Left renal cortex interstitium (tissue), 4 donors: Measurements from ENCODE around the gene CNTNAP3. TPM values are rescaled to one million over a fixed set of nuclear protein-coding genes. Genes with fewer than 3 reads are reported as not detected.
"Not testable (repeated sequence)": the region's sequence is repeated elsewhere in the genome, so short reads cannot be mapped to it uniquely, and the experiment has no call there.

Source experiments
- DNase-seq, 4 donors: peaks; one replicate each; pipeline ENCODE4 v3.0.0-alpha.2; 2013; ENCODE audit warnings: low read depth in 4 of 4, low spot score in 2 of 4, missing footprints in 1 of 4
- polyA plus RNA-seq, 4 donors: library from polyadenylated mRNA; unstranded; fragments of 120-200 nt; gene quantifications; one replicate each; pipeline ENCODE4 v1.2.1, GENCODE V29; 2013; ENCODE audit not compliant: insufficient read length in 4 of 4

Gene CNTNAP3
- polyA plus RNA-seq, 4 donors, result 3.4 to 7.6 (median 4.9) TPM

DNA sequence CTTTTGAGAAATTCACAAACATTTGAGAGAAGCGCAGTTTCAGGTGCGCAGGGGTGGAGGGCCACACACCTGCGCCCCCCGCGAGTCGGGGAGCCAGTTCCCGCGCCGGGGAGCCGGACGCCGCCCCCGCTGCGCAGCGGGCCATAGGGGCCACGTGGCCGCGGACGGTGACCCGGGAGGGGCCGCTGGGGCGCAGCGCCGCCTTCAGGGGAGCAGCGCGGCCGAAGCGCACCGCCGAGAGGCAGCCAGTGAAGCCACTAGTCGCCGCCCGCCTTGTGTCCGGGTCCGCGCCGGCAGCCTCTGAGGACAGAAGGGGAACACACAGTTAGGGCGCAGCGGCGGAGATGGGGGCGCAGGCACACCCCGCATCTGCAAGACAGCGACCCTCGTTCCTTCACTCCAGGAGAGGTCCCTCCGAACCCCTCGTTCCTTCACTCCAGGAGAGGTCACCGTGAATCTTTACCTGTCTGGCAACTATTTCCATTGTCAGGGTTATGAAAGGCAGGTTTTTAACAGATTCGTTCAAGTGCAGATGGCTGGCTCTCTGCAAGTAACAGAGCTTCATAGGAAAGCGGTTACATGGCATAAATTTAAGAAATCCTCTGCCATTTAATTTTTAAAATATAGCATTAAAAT, 209.2 kb downstream of the CNTNAP3 start:
- peak in 1 of 4 donors; percentile 3 for DNase-seq

DNA sequence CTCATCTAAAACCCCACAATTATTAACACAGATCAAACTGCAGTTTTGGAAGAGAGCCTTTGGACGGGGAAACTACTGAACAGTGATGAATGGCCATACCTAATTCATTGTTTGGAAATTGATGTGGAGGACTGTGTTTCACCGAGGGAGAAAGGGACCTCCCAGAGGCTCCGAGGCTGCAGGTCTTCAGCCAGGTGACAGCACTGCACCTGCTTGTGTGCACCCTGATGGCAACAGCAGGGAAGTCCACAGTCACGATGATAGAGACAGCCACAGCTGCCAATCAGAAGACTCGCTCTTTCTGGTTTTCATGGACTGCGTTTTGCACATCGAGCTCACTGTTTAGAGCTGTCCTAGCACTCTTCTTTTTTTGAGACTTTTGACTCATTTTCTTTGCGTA, 214.4 kb downstream of the CNTNAP3 start:
- not testable (repeated sequence) for DNase-seq

DNA sequence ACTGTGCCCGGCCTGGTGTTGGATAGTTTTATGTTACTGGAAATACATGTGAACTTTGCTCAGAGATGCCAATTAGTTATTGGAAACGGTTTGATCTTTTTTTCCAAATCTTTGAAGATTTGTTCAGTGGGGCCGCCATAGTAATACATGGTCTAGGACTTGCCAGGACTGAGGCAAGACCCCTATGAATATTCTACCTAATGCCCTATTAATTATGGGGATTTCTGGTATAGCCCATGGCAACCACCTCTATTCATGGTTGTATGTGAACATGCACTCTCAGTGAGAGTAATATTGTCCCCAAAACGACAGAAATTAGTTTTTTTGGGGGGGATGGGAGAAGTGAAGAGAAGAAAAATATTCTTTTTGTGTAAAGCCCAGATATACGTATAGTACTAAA, 220.3 kb downstream of the CNTNAP3 start:
- not testable (repeated sequence) for DNase-seq

DNA sequence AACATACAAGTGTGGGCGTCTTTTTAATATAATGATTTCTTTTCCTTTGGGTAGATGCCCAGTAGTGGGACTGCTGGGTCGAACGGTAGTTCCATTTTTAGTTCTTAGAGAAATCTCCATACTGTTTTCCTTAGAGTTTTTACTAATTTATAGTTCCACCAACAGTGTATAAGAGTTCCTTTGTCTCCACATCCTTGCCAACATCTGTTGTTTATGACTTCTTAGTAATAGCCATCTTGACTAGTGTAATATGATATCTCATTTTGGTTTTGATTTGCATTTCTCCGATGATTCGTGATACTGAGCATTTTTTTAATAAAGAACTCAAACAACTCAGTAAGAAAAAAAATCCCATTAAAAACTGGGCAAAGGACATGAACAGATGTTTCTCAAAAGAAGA, 225.0 kb downstream of the CNTNAP3 start:
- DNase-seq, result not testable (repeated sequence)

DNA sequence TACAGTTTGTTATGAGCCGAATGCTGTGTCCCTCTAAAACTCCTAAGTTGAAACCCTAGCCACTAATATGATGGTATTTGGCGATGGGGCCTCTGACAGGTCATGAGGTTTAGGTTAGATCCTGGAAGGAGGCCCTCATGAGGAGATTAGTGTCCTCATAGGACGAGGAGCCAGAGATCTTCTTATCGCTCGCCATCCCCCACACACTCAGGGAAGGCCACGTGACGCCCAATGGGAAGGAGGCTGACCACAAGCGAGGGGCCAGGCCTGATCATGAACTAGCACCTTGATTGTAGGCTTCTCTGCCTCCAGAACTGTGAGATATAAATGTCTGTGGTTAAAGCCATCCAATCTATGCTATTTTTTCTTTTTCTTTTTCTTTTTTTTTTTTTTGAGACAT, 233.5 kb downstream of the CNTNAP3 start:
- not testable (repeated sequence) for DNase-seq

DNA sequence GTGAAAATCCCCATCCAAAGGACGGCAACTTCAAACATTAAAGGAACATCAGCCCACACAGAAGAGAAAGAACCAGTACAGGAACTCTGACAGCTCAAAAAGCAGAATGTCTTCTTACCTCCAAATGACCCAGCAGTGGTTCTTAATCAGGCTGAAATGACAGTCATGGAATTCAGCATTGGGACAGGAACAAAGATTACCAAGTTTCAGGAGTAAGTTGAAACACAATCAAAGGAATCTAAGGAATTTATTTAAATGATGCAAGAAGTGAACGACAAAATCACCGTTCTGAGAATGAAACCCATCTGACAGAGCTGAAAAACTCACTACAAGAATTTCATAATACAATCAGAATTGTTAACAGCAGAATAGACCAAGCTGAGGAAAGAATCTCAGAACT, 241.1 kb downstream of the CNTNAP3 start:
- not testable (repeated sequence) for DNase-seq

DNA sequence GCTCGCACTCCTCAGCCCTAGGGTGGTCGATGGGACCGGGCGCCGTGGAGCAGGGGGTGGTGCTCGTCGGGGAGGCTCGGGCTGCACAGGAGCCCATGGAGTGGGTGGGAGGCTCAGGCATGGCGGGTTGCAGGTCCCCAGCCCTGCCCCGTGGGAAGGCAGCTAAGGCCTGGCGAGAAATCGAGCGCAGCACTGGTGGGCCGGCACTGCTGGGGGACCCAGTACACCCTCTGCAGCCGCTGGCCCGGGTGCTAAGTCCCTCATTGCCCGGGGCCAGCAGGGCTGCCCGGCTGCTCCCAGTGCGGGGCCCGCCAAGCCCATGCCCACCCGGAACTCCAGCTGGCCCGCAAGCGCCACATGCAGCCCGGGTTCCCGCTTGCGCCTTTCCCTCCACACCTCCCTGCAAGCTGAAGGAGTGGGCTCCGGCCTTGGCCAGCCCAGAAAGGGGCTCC, 245.6 kb downstream of the CNTNAP3 start:
- not testable (repeated sequence) for DNase-seq

DNA sequence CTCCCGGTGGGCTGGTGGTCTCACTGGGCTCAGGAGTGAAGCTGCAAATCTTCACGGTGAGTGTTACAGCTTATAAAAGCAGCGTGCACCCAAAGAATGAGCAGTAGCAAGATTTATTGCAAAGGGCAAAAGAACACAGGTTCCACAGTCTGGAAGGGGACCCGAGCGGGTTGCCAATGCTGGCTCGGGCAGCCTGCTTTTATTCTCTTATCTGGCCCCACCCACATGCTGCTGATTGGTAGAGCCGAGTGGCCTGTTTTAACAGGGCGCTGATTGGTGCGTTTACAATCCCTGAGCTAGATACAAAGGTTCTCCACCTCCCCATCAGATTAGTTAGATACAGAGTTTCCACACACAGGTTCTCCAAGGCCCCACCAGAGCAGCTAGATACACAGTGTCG, 246.2 kb downstream of the CNTNAP3 start:
- not testable (repeated sequence) for DNase-seq

DNA sequence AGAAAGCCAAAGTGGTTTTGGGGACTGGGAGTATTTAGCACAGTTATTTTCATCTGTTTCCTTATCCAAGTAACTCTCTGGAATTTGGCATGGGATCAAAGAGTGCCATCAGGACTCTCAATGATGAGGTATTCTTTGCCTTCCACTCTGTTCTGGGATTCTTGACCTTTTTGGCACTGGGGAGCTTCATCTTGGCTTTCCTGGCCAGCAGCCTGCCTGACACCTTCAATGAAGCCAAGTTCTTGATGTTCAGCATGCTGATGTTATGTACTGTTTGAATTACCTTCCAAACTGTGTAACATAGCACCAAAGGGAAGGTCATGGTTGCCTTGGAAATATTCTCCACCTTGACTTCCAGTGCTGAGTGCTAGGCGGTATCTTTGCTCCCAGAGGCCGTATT, 248.8 kb downstream of the CNTNAP3 start:
- not testable (repeated sequence) for DNase-seq

DNA sequence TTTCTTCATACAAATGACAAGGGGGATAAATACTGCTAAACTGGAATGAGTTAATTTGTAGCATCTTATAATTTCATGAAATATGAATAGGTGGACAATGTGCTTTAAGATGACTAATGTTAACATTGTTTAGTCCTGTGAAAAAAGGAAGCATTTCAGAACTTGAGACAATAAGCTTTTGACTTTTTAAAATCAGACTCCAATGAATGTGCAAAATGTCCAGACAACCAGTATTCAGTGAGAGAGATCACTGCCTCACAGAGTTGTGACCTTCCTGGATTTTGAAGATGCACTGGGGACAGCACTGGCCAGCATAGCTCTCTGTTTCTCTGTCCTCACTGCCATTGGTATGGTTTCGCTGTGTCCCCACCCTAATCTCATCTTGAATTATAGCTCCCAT, 249.7 kb downstream of the CNTNAP3 start:
- DNase-seq, result not testable (repeated sequence)

DNA sequence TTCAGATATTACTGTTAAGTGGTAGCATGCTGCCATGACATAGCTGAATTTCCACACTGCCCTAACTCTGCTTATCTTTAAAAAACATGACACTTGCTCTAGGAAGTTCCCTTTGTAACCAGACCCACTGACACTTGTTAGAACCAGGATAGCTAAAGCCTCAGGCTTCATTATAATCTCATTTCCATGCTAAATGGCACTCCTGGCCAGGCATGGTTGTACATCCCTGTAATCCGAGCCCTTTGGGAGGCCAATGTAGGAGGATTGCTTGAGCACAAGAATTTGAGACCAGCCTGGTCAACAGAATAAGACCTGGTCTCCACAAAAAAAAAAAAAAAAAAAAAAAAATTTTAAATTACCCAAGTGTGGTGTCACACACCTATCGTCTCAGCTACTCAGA, 254.1 kb downstream of the CNTNAP3 start:
- DNase-seq, result not testable (repeated sequence)

DNA sequence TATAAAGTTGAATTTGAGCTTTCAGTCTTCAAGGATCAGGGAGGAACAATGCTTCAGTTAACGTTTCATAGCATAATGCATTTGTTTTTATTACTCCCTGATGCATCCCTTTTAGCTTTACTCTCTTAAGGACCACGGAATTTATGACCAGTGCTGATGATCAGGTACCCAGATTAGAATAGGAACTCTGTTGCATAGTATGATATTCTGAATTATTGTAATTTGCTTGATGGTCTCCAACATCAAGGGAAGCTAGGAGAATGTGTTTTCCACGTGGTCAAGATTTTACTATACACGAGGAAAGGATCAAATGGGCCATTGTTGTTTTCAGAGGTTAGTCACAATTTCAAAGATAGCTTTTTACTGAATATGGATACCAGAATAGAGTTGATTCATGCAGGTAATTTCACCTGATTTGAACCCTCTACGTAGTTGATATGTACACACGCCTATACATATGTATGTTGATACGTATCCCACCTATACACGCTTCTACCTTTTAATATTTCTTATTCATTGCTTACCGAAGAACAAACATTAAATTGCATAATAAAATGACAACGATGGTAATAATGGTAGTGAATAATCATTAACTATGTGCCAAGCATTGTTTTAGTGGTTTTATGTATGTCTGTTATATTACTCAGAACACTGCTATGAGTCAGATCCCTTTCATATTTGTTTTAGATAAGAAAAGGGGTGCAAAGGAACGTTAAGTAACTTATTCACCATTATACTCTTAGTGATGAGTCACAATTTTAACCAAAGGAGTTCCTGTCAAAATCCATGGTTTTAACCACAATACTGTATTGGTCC, 257.6 kb downstream of the CNTNAP3 start:
- DNase-seq, result not testable (repeated sequence)

DNA sequence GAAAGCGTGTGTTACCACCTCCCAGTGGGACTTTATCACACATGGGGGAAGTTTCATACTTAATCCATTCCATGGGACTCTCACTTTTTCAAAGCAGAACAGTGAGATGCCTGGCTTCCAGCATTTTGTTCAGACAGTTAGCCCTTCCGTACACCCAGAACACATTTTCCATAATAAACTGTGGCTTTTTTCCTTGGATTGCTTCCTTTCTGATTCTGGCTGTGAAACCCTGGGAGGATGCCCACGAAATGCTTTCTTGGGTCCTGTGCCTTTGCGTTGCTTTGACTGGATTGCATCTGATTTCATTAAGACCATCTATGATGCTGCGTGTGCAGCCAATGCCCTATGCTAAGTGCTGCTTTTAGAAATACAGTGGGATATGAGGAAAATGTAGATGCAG, 259.1 kb downstream of the CNTNAP3 start:
- DNase-seq, result not testable (repeated sequence)

DNA sequence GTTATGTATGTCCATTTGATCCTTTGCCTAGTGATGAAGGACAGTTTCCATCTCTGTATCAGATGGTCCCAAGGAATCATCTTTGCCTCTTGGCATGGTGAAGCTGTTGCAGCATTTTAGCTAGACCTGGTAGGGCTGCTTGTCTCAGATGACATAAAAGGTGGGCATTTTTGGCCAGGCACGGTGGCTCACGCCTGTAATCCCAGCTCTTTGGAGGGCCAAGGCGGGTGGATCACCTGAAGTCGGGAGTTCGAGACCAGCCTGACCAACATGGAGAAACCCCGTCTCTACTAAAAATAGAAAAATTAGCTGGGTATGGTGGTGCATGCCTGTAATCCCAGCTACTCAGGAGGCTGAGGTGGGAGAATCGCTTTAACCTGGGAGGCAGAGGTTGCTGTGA, 259.8 kb downstream of the CNTNAP3 start:
- not testable (repeated sequence) for DNase-seq

DNA sequence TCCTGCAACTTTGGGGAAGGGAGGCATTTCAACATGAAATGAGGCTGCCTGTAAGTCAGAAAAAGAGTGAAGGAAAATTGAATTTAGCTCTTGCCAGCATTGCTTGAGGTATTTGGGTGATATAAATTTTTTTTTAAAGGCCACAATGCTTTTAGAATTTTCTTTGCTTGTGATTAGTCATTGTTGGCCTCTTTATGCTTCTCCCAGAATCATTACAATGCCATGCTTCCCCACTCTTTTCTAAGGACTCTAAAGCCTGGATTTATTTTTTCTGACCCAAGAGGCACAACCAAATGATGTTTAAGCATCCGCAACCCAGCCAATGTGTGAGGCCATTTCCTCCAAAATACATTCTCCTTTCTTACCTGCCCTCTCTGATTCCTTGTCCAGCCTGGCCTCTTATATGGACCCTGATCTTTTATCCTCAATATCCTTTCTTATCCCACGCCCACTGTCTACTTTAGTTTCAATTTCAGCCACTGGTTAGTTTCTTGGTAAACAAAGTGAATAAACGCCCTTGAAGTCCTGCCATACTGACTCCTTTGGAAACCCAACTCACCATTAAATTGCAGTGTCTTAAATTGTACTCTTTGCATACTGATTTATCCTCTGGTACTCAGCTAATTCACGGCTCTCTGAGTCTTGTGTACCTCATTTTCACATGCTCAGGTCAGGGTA, 261.9 kb downstream of the CNTNAP3 start:
- not testable (repeated sequence) for DNase-seq

Other genes starting within 250 kb of the CNTNAP3 start
- not detected for gene SPATA31A1, start 67.5 kb upstream of the CNTNAP3 start, polyA plus RNA-seq